HG02885 (cell line): ENCODE data around the gene NKX2-1.
"Not testable (repeated sequence)": the region's sequence is repeated elsewhere in the genome, so short reads cannot be mapped to it uniquely, and the experiment has no call there.

Source experiments
- ATAC-seq: cut with Tn5 transposase; IDR thresholded peaks from one replicate; pipeline ENCODE4 v1.9.1; 2021; ENCODE audit warnings: mild to moderate bottlenecking; ENCODE audit not compliant: unreplicated experiment, poor library complexity

Gene NKX2-1

DNA sequence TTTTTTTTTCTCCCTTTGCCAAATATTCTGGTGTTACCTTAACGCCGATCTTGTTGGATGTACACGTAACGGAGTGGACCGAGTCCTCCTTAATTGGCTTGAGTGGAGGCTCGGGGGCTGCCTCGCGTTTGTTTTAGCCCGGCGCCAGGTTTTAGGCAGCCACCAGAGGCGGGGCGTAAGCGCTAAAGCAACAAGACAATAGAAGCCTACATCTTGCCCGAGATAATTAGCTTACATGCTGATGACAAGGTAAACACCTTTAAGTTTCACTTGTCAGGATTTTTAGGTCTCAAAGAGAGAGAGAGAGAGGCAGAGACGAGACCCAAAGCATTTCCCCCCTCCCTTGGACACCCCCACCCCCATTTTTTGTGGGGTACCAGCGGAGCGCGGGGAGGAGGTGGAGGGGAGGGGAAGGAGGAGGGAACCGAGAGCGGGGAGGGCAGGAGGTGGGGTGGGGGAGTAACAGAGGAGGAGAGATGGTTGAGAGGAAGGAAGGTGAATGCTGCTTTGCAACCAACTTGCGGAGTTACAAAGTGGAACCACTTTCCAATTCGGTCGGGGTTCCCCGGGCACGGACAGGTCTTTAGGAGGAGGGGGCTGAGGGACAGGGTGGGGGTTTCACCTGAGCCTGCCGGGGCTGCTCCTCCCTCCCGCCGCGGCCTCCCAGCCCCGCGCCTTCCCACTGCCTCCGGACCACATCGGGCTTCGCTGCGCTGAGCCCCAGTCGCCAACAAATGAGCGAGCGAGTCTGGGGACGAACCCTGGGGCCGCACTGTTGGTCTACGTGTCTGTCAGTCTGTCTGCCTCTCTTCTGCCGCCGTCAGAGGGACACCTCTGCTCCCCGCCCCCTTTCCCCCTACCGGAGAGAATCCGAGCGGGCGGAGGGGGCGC, at the start of gene NKX2-1:
Gene NKX2-1, minus strand, starts transcription at position 802 of the 891 bp plus-strand sequence. Its CDS starts 103 bp downstream, at position 699.
- no peak for ATAC-seq

DNA sequence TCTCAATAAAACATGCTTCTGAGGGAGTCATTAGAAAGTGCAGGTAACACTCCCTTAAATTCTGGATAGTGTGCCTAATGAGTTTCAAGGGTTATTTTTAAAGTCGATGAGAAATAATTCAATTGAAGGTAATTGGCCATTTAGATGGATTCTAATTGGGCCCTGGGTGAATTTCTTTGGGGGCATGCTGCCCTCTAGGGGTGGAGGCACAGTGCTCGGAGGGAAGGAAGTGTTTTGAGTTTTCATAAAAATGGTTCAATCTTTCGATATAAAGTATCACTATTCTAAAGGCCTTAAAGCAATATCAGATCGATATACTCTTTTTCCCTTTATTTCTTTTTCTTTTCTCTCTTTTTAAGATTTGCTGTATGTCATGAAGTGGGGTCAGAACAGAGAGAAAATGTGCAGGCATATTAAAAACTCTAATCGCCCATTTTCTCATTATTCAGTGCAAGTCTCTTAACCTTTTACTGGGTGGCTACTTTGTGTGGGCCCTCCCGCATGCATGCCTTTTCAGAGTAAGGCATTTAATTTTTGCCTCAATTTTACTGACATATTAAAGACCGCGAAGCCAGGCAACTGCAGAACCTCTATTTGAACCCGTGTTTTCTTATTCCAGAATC, 36.9 kb upstream of the NKX2-1 start:
- ATAC-seq: no peak

DNA sequence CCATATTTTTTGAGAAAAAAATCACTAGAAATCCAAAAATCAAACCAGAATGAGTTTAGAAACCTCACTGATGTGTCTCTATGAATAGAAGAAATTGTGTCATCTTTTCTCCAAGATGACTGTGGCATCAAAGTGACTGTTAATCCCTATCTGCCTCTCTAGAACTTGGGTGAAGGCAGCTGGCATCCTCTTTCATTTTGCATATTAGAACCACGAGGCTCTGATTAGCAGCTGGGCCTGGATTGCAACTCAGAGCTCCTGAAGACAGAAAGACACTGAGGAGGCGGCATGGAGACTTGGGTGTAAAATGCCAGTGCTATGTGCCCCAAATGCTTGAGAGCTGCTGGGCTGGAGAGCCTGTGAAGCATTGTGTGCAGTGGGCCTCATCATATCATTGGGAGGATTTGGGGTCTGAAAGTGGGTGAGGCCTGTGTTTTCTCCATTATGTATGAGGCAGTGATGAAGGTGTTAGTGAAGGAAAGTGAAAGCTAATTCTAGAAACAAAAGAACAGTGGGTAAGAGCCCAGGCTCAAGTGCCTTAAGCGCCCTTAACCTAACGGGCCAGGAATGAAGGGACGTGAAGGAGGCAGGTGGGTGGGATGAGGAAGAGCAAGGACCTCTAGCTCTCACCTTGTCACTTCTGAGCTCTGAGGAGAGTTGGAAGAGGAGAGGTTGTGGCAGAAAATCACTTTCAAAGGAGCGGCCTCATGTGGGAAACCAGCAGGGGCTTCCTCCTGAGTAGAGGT, 36.1 kb upstream of the NKX2-1 start:
- no peak for ATAC-seq

DNA sequence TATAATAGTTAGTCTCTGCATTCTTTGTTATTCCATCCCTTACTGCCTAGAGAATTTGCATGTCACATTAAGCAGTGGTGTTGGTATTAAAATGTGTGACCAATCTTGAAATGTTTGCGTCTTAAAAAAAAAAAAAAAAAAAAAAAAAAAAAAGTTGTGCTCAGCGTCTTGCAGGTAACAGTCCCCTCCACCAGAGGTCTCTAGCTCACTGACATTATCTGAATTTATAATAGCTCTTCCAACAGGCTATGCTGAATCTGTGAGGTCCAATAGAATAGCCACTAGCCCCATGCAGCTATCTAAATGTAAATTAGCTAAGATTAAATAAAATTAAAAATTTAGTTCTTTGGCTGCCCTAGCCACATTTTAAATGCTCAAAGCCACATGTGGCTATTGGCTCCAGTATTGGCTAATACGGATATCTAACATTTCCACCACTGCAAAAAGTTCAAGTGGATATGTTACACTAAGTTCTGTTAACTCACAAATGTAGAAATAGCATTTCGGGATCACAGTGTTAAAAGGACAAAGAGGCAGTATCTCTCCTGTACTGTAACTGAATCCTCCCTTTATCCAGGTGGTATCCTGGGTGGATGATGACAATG, 33.7 kb upstream of the NKX2-1 start:
- ATAC-seq: peak; percentile 84

DNA sequence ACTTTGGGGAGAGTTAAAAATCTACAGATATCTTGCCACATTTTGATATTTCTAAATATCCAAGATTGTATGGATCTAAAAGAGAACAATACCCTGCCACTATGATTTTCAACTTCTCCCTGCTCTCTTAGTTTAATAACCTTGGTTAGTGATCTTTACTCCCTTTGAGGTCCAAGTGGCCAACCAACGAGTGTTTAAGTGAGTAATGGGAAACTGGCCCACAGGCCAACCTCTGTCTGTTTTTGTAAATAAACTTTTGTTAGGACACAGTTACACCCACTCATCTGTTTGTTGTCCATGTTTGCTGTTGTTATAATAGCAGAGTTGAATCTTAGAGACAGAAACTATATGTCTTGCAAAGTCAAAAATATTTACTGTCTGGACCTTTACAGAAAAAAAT, 30.9 kb upstream of the NKX2-1 start:
- ATAC-seq: no peak

DNA sequence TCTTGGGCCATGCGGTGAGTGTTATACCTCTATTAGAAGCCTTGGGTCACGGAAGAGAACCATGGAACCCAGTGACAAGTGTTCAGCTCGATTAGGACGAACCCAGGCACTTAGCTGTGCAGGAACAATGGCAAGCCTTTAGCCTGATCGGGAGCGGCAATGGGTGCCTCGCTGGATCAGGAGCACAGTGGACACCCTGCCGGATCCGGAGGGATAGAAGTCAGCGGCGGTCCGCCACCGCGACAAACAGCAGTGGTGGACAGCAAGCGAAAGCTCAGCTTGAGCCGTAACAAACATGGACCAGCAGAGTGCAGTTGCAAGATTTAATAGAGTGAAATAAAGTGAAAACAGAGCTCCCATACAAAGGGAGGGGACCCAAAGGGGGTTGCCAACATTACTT, 24.2 kb upstream of the NKX2-1 start:
- ATAC-seq: not testable (repeated sequence)

DNA sequence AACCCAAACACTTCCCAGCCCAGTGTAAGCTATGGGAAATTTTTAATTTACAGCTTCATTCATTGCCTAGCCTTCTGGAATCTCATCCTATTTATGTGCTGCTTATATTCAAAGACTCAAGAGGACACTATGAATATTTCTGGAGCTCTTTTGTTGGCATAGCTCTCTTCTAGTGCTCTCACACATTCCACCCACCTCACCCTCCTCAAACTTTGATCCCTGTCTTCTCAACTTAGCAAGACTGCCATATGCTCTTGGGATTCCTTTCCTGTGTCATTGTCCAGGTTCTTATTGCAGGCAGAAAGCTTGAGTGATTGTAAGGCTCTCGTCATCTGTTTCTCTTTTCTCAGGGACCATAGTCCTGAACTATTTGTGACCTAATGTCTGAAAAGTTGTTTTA, 18.0 kb upstream of the NKX2-1 start:
- ATAC-seq: no peak

DNA sequence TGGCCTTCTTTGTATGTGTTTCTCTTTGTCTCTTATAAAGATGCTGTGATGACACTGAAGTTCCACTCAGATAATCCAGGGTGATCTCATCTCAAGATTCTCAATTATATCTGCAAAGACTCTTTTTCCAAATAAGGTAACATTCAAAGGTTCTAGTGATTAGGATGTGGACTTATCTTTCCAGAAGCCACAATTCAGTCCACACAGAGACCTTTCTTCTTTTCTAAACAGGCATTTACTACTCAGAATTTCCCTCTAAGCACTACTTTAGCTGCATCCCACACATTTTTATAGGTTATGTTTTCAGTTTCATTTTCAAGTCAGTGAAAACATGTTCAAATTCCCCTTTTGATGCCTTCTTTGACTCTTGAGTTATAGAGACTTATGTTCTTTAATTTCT, 9.0 kb upstream of the NKX2-1 start:
- no peak for ATAC-seq

DNA sequence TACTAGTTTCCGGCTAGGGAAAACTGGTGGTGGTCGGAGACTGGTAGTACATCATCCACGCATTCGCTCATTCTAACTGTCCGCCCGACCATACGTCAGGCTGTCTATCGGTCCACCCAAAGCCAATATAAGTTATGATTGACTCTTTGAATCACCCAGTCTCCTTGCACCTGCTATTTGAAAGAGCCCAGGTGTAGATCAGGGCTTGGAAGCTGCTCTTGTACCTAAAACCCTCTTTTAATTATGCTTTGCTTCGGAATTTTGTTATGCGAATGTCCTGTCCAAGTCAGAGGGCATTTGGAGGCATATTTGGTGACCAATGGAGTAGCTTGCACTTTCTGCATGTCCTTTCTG, 5.7 kb upstream of the NKX2-1 start:
- no peak for ATAC-seq

DNA sequence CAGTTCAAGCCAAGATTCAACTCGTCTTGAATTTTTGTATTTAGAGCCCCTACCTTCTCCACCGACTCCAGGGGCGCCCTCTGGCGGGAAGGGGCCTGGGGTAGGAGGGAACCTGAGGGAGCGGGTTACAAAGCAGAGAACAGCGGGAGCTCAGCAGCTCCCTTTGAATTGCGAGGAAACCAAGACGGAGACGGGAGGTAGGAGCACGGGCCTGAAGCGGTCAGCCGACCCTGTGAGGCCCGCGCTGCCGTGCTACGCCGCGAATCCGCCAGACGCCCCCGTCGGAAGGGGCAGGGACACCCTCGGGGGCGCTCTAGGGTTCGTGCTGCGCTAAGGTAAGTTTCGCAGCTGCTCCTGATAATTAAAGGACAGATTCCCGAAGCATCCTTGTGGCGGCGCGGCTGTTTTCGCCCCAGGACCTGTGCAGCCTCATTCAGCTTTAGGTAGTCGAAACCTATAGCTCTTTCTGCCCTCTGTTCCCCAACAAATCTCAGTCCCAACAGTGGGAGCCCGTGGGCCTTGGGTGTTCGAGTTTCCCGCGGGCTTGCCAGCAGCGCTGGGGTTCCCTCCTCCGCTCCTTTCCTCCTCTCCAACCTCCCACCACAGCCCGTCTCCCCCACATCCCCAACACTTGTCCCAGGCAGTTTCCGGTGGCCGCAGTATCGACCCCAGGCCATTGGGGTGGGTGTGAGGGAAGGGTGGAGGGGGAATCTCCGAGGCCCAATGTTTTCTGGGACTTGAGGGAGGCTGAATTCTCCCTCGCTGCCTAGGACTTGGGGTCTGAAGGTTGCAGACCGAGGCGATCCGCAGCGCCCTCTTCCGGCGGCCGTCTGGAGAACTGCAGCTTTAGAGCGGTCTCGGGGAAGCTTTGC, 5.1 kb upstream of the NKX2-1 start:
- peak; percentile 46 for ATAC-seq

DNA sequence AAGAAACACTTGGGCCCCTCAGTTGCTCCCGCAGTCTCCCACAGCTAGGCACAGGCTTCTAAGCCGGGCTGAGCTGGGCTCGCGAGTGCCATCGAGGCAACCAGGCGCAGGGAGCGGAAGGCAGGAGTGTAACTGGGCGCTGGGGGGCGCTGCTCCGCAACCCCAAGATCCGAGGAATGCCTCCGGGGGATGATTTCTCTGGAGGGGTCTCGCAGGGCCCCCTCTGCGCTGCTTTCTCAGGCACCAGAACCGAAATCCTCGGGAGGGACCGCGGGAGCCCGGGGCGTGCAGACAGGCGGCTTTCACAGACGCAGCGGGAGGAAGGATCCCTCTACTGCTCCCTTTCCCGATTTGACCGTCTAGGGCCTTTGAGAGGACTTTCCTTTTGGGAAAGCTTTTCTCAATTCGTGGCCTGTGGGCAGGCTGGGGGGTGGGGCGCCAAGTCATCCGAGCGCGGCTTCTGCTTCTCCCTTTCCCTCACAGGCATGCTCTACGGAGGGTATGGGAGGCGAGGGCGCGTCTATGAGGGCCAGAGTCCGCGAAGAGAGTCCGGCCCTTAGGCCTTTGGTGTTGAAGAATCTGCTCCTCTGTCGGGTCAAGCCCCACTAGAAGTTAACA, 4.3 kb upstream of the NKX2-1 start:
- ATAC-seq: no peak

DNA sequence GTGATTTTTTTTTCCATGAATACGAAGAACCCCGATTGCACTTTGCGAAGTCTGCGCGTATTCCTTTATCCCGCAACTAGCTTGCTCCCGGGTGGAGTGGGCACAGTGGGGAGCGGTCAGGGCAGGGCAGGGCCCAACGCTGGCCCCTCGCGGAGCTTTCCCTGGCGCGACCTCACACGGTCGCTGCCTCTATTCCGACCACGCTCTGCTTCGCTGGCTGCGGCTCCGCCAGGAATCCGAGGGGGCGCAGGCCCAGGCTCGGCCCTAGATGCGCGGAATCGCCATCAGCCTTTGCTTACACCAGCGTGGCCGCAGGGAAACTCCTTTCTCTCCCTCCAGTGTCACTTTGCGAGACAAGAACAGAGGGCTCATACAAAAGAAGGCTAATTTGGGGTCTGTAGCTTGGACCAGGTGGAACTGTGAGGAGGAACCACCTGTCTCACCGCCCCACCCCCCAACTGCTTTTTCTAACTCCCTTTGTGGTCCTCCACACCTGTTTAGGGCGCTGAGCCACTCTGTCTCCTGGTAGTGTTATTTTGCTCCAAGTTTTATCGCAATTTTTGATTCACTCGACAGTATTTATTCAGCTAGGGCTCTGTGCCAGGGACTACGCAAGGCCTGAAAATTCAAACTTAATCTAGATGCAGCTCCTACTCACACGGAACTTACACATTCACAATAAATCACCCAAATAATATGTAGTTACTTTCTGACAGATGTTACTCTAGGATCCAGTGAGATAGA, 3.1 kb upstream of the NKX2-1 start:
- ATAC-seq: no peak

DNA sequence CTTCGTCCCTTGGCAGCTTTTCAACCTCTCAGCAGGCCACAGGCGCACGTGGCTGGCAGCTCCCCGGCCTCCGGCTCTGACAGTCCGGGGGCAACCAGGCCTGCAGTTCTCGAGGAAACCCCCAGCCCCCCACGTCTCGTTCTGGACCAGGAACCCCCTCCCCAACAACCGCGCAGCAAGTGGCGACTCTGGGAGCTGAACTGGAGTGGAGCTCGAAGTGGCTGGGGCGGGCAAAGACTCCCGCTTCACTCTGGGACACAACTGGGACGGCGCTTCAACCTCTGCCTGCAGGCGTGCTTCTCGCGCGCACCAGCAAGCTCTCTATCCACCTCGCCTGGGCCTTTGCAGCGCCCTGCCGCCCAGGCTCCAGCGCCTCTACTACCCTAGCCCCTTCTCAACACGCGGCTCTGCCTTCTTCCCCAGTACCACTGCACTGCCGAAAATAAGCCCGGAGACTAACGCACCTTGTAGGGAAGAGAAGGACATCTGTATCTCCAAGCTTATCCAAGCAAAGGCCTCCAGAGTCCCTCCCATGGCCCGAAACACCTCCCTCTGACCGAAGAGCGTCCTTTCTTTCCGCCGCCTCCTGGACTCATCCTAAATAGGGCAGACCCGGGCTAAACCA, 2.4 kb upstream of the NKX2-1 start:
- no peak for ATAC-seq

DNA sequence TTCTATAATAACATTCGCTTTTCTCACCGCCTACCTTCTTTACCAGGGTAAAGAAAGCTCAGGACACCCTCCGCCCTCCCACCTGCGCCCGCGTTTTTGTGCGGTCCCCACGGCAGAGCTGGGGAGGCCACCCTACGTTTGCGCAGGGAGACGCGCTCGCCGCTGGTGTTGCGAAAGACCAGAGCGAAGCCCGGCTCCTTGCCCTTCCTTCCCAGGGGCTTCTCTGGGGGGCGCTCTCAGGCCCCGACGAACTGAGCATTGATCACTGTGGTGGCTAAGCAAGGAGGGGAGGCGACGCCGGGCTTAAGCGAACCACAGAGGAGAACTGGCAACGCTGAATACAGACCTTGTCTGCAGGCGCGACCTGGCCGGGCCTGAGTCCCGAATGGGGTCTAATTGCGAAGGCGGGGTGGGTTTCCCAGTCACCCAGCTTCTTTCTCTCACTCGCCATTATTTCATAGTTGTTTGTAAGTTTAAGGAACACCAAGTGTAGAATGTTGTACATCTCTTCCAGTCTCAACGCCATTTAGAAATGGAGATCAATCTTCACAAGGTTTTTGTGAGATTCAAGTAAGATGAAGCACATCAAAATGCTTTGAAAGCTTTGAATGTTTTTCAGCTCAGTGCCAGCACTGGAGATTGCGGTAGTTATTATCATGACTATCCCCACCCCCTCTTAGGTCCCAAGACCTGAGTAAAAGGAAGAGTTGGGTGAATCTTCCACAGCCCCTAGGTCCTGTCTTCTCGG, 1.7 kb upstream of the NKX2-1 start:
- ATAC-seq: no peak

DNA sequence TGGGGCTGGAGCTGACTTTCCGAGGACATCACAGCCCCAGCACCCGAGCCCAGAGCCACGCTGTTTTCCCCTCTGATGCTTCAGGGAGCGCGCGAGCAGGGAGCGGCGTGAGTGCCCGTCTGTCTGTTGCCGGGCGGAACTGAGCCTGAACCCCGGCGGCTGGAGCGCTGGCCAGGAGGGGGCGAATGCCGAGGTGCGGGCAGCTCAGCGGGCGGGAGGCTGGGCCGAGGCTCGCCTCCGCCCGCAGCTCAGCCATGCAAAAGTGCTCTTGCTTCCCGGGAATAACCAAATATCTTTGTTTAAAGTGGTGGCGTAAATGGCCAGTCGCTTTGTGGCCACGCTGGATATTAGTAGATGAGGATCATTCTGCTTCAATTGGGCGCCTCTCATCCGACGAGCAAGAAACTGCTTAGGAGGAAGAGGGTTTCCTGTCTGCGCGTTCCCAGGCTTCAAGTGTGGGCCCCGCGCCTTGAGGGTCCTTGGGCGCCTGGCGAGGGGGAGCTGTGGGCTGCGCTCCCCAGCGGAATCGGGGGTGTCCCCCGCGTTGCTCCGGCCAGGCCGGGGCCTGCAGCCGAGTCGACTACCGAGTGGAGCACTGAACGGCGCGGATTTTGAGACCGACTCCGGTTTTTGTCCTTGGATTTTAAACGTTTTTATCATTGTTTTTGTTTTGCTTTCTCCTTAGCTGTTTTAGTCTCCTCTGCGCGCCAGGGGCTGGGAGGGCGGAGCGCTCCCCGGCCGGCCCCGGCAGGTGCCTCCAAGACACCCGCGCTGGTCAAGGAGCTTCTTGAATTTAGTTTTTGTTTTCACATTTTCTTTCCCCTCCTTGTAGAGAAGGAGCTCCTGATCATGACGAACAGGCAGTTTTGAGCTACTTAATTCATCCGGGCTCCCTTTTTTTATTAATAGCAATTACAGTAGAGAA, 831 bp upstream of the NKX2-1 start:
- no peak for ATAC-seq

DNA sequence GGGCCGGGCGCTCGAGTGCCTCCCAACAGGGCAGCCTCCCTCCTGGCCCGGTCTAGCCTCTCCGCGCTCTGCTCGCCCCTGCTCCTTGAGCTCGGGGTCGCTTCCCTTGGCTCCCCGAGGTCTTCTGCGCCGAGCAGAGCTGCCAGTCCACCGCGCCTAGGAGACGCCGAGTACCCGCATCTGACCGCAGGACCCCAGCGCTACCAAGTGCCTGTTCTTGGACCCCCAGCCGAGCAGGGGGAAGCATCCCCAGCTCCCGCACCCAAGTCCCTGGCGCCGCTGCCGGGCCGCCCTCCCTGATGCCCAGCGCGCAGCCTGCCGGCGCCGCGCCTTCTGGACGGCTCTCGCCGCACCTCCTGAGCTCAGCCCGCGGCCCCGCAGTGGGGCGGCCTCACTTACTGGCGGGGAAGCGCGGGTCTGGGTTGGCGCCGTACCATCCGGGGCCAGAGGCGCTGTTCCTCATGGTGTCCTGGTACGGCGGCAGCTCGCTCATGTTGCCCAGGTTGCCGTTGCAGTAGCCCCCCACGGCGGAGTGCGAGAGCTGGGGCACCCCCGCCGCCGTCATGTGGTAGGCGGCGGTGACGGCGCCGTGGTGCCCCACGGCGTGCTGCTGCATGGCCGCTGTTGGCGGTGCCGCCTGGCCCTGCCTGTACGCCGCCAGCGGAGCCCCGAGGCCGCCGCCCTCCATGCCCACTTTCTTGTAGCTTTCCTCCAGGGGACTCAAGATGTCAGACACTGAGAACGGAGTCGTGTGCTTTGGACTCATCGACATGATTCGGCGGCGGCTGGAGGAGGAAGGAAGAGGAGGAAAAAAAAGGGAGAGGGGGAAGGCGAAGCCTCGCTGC, 1.2 kb downstream of the NKX2-1 start:
- ATAC-seq: no peak
